Hepatocyte (in vitro differentiated cells): ENCODE results near the gene SWSAP1. TPM values are rescaled to one million over a fixed set of nuclear protein-coding genes. Genes with fewer than 3 reads are reported as not detected.

Source experiments
- DNase-seq: peaks from one replicate; pipeline ENCODE4 v3.0.0-alpha.2; 2016; ENCODE audit warnings: low spot score
- H2AFZ ChIP-seq: fragments of 200-600 bp; sonication (generic); 2 replicates; pipeline ENCODE4 v1.6.0; 2016; ENCODE audit warnings: antibody characterized with exemption, mild to moderate bottlenecking
- H3K27ac ChIP-seq: fragments of 200-600 bp; sonication (generic); 2 replicates; pipeline ENCODE4 v1.5.1; 2016; ENCODE audit warnings: mild to moderate bottlenecking
- H3K27me3 ChIP-seq: fragments of 200-600 bp; sonication (generic); 2 replicates; pipeline ENCODE4 v1.6.1; 2016
- H3K36me3 ChIP-seq: fragments of 200-600 bp; sonication (generic); replicated peaks from 2 replicates; pipeline ENCODE4 v1.5.1; 2016; ENCODE audit warnings: low read depth; ENCODE audit not compliant: insufficient read depth
- H3K4me1 ChIP-seq: fragments of 200-600 bp; sonication (generic); 2 replicates; pipeline ENCODE4 v1.5.1; 2016; ENCODE audit warnings: mild to moderate bottlenecking, moderate library complexity; ENCODE audit not compliant: insufficient read depth
- H3K4me2 ChIP-seq: fragments of 200-600 bp; sonication (generic); 2 replicates; pipeline ENCODE4 v1.6.0; 2016
- H3K4me3 ChIP-seq: fragments of 200-600 bp; sonication (generic); 2 replicates; pipeline ENCODE4 v1.5.1; 2016; ENCODE audit warnings: mild to moderate bottlenecking
- H3K79me2 ChIP-seq: fragments of 200-600 bp; sonication (generic); 2 replicates; pipeline ENCODE4 v1.6.0; 2017; ENCODE audit warnings: mild to moderate bottlenecking
- H3K9me2 ChIP-seq: fragments of 200-600 bp; sonication (generic); replicated peaks from 2 replicates; pipeline ENCODE4 v1.6.0; 2017; ENCODE audit warnings: mild to moderate bottlenecking; ENCODE audit not compliant: insufficient read depth
- H3K9me3 ChIP-seq: fragments of 200-600 bp; sonication (generic); 2 replicates; pipeline ENCODE4 v1.5.1; 2016; ENCODE audit warnings: low read depth, mild to moderate bottlenecking
- H4K20me1 ChIP-seq: fragments of 200-600 bp; sonication (generic); 2 replicates; pipeline ENCODE4 v1.6.0; 2016; ENCODE audit warnings: mild to moderate bottlenecking; ENCODE audit not compliant: insufficient read depth, poor library complexity, severe bottlenecking
- EZH2 ChIP-seq: fragments of 200-600 bp; sonication (generic); IDR thresholded peaks from 2 replicates; pipeline ENCODE4 v1.6.1; 2016; ENCODE audit warnings: antibody characterized with exemption, mild to moderate bottlenecking, borderline replicate concordance
- EZH2phosphoT487 ChIP-seq: fragments of 200-600 bp; sonication (generic); IDR thresholded peaks from one replicate; pipeline ENCODE4 v1.6.1; 2018; ENCODE audit warnings: antibody characterized with exemption, mild to moderate bottlenecking, low read depth, moderate library complexity; ENCODE audit not compliant: unreplicated experiment, severe bottlenecking
- WGBS: methylation state at CpG from one replicate; pipeline ENCODE4 v1.1.6; 2016; ENCODE audit warnings: low lambda C conversion rate; ENCODE audit errors: missing lambda C conversion rate; 5-methylcytosine and 5-hydroxymethylcytosine counted together
- polyA plus RNA-seq: library from polyadenylated mRNA; unstranded; fragments of >200 nt; fragmentation: Nextera tagmentation; extraction: Ambion mirVana; gene quantifications from 2 replicates; pipeline ENCODE4 v1.2.1, GENCODE V29; 2016
- total RNA-seq: library from RNA; depleted of rRNA; stranded (reverse); fragments of >200 nt; gene quantifications from 2 replicates; pipeline ENCODE4 v1.2.3, GENCODE V29; 2014
- TF ChIP-seq, protein P1 (sequence below): fragments of 200-600 bp; sonication (generic); IDR thresholded peaks from 2 replicates; pipeline ENCODE4 v1.5.1; 2016; ENCODE audit warnings: antibody characterized with exemption, mild to moderate bottlenecking; ENCODE audit not compliant: poor library complexity

Gene SWSAP1
- total and polyA plus RNA-seq, 2 experiments from 2014 or later, result 2.2 to 4.0 TPM

- H3K4me2 ChIP-seq, result no peak overlapping the region
- no peak overlapping the region for H3K4me3 ChIP-seq
- H3K4me1 ChIP-seq, result no peaks in the 10 kb centered on the region
- no peak for DNase-seq
- no peaks in the 10 kb centered on the region for H3K9me3 ChIP-seq
- no peaks in the 10 kb centered on the region for H3K79me2 ChIP-seq
- H3K36me3 ChIP-seq, result no peaks in the 10 kb centered on the region
- WGBS, result 57% methylated on average over 8 of the region's 8 CpGs
- no peaks in the 10 kb centered on the region for H3K9me2 ChIP-seq
- H2AFZ ChIP-seq, result no peak overlapping the region
- no peak overlapping the region for H3K27ac ChIP-seq
- H4K20me1 ChIP-seq, result no peaks in the 10 kb centered on the region
- TF ChIP-seq EZH2phosphoT487 (no peak), EZH2 (no peak)
- TF ChIP-seq, protein P1, sequence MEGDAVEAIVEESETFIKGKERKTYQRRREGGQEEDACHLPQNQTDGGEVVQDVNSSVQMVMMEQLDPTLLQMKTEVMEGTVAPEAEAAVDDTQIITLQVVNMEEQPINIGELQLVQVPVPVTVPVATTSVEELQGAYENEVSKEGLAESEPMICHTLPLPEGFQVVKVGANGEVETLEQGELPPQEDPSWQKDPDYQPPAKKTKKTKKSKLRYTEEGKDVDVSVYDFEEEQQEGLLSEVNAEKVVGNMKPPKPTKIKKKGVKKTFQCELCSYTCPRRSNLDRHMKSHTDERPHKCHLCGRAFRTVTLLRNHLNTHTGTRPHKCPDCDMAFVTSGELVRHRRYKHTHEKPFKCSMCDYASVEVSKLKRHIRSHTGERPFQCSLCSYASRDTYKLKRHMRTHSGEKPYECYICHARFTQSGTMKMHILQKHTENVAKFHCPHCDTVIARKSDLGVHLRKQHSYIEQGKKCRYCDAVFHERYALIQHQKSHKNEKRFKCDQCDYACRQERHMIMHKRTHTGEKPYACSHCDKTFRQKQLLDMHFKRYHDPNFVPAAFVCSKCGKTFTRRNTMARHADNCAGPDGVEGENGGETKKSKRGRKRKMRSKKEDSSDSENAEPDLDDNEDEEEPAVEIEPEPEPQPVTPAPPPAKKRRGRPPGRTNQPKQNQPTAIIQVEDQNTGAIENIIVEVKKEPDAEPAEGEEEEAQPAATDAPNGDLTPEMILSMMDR, result no peak
- no peaks in the 10 kb centered on the region for H3K27me3 ChIP-seq
Measured at GRCh38 chr19:11410682-11411081, 36.2 kb downstream of the SWSAP1 start.

- DNase-seq, result no peak
- Histone ChIP-seq H3K27me3 (no peaks in the 10 kb centered on the region), H3K36me3 (no peaks in the 10 kb centered on the region), H3K9me3 (no peaks in the 10 kb centered on the region), H3K9me2 (no peaks in the 10 kb centered on the region), H2AFZ (no peak overlapping the region), H3K27ac (no peak overlapping the region), H3K4me3 (no peak overlapping the region), H3K79me2 (peaks cover 6% of the 10 kb centered on the region), H4K20me1 (no peaks in the 10 kb centered on the region), H3K4me1 (no peaks in the 10 kb centered on the region), H3K4me2 (no peak overlapping the region)
- WGBS, result 78% methylated on average over 2 of the region's 2 CpGs
- TF ChIP-seq EZH2phosphoT487 (no peak), EZH2 (no peak)
- TF ChIP-seq, protein P1, result no peak
Measured at GRCh38 chr19:11414544-11414943, 40.1 kb downstream of the SWSAP1 start.

- H3K4me2 ChIP-seq, result no peak overlapping the region
- no peaks in the 10 kb centered on the region for H3K9me2 ChIP-seq
- H3K4me3 ChIP-seq, result no peak overlapping the region
- H3K36me3 ChIP-seq, result no peaks in the 10 kb centered on the region
- WGBS, result 95% methylated on average over 17 of the region's 17 CpGs
- no peaks in the 10 kb centered on the region for H3K9me3 ChIP-seq
- H3K4me1 ChIP-seq, result peaks cover 13% of the 10 kb centered on the region
- no peak for TF ChIP-seq EZH2
- TF ChIP-seq, protein P1, result no peak
- TF ChIP-seq EZH2phosphoT487, result no peak
- DNase-seq, result no peak
- peaks cover 2% of the 10 kb centered on the region for H3K27me3 ChIP-seq
- H2AFZ ChIP-seq, result no peak overlapping the region
- no peaks in the 10 kb centered on the region for H4K20me1 ChIP-seq
- no peak overlapping the region for H3K27ac ChIP-seq
- H3K79me2 ChIP-seq, result peaks cover 6% of the 10 kb centered on the region
Measured at GRCh38 chr19:11416346-11417052, 42.0 kb downstream of the SWSAP1 start.
